OCI-LY3 (cell line): ENCODE data around the gene SLC22A9.

Experiments
- EZH2phosphoT487 ChIP-seq: fragments of 200-600 bp; shearing (Covaris generic); IDR thresholded peaks from 2 replicates; pipeline ENCODE4 v1.6.1; 2018; ENCODE audit warnings: antibody characterized with exemption, mixed run types, low read depth
- TF ChIP-seq, protein P1 (sequence below): fragments of 200-600, 300-600 bp; sonication (generic); IDR thresholded peaks from 2 replicates; pipeline ENCODE4 v1.5.1; 2014; ENCODE audit warnings: antibody characterized with exemption, low read length, low read depth

DNA sequence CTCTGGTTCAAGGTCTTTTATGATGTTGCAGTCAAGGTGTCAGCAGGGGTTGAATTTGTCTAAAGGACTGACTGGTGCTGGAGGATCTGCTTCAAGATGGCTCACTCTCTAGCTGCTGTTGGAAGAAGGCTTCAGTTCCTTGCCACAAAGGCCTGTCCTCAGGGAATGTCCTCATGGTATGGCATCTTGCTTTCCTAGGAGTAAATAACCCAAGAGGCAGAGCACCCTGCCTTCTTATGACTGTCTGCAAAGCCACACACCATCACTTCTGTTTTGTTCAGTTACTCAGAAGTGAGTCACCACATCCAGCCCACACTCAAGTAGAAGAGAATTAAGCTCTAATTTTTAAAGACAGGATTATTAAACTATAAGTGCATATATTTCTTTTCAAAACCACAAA, 76.1 kb downstream of the SLC22A9 start:
- TF ChIP-seq, protein P1, sequence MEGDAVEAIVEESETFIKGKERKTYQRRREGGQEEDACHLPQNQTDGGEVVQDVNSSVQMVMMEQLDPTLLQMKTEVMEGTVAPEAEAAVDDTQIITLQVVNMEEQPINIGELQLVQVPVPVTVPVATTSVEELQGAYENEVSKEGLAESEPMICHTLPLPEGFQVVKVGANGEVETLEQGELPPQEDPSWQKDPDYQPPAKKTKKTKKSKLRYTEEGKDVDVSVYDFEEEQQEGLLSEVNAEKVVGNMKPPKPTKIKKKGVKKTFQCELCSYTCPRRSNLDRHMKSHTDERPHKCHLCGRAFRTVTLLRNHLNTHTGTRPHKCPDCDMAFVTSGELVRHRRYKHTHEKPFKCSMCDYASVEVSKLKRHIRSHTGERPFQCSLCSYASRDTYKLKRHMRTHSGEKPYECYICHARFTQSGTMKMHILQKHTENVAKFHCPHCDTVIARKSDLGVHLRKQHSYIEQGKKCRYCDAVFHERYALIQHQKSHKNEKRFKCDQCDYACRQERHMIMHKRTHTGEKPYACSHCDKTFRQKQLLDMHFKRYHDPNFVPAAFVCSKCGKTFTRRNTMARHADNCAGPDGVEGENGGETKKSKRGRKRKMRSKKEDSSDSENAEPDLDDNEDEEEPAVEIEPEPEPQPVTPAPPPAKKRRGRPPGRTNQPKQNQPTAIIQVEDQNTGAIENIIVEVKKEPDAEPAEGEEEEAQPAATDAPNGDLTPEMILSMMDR = no peak
- TF ChIP-seq EZH2phosphoT487 = no peak
